B cell (primary cell): ENCODE results near the gene PFDN1.

Experiments
- EZH2 ChIP-seq: IDR thresholded peaks from 2 replicates; pipeline ENCODE4 v1.6.1; 2012; ENCODE audit warnings: borderline replicate concordance, low read depth, mild to moderate bottlenecking, moderate library complexity, low read length; ENCODE audit not compliant: insufficient read depth, poor library complexity, severe bottlenecking
- TF ChIP-seq, protein P1 (sequence below): fragments of 200-600 bp; IDR thresholded peaks from one replicate; pipeline ENCODE4 v1.8.0; 2022; ENCODE audit warnings: antibody characterized with exemption, mild to moderate bottlenecking

DNA sequence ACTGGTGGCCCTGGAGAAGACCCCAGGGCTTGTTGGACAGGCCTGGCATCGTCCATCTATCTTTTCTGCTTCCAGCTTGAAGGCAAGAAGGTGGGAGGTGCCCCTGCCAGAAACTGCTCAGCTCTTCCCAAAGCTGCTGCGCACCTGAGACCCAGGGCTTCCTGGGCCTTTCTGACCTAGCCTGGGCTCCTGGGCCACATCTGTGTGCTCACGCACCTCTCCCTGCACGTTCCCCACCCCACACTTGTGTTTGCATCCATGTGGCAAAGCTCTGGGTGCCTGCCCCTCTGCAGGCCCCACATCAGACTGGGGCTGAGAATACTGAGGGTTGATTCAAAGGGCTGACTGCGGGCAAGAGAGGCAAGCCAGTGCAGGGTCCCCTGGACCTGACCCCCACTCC, 63.4 kb downstream of the PFDN1 start:
- TF ChIP-seq, protein P1, sequence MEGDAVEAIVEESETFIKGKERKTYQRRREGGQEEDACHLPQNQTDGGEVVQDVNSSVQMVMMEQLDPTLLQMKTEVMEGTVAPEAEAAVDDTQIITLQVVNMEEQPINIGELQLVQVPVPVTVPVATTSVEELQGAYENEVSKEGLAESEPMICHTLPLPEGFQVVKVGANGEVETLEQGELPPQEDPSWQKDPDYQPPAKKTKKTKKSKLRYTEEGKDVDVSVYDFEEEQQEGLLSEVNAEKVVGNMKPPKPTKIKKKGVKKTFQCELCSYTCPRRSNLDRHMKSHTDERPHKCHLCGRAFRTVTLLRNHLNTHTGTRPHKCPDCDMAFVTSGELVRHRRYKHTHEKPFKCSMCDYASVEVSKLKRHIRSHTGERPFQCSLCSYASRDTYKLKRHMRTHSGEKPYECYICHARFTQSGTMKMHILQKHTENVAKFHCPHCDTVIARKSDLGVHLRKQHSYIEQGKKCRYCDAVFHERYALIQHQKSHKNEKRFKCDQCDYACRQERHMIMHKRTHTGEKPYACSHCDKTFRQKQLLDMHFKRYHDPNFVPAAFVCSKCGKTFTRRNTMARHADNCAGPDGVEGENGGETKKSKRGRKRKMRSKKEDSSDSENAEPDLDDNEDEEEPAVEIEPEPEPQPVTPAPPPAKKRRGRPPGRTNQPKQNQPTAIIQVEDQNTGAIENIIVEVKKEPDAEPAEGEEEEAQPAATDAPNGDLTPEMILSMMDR: no peak
- TF ChIP-seq EZH2: no peak
